K562 (cell line): ENCODE data around the gene TDG. TPM values are rescaled to one million over a fixed set of nuclear protein-coding genes. Genes with fewer than 3 reads are reported as not detected.

Source experiments
- CHCHD3 ChIP-seq: fragments of 250-450 bp; sonication (Bioruptor Pico); IDR thresholded peaks from 2 replicates; pipeline ENCODE4 v2.1.2; 2022; ENCODE audit warnings: mild to moderate bottlenecking
- GABPA ChIP-seq: fragments of 200-800 bp; sonication (Bioruptor generic); conservative IDR thresholded peaks from 2 replicates; pipeline ENCODE4 v1.6.1; 2016; ENCODE audit warnings: low read depth, missing genetic modification characterization, missing compliant biosample characterization
- HMGN3 ChIP-seq: IDR thresholded peaks from 2 replicates; pipeline ENCODE4 v1.6.1; 2011; ENCODE audit warnings: borderline replicate concordance, low read depth, mild to moderate bottlenecking, mixed read lengths, low read length; ENCODE audit not compliant: insufficient read length; ENCODE audit errors: extremely low read depth
- ILK ChIP-seq: fragments of 450-650 bp; IDR thresholded peaks from 2 replicates; pipeline ENCODE4 v1.6.1; 2016; ENCODE audit warnings: missing genetic modification characterization, low read depth, mild to moderate bottlenecking, missing compliant biosample characterization, moderate library complexity, borderline replicate concordance
- KAT8 ChIP-seq: fragments of 450-650 bp; IDR thresholded peaks from 2 replicates; pipeline ENCODE4 v1.6.1; 2016; ENCODE audit warnings: low read depth, mild to moderate bottlenecking
- KDM5B ChIP-seq: fragments of 200-600 bp; sonication (generic); IDR thresholded peaks from 2 replicates; pipeline ENCODE4 v1.6.1; 2012; ENCODE audit warnings: low read depth, mild to moderate bottlenecking, moderate library complexity, low read length, control low read depth, inconsistent platforms; ENCODE audit not compliant: insufficient replicate concordance
- KLF1 ChIP-seq: fragments of 450-650 bp; IDR thresholded peaks from 2 replicates; pipeline ENCODE4 v1.6.1; 2016; ENCODE audit warnings: missing genetic modification characterization, missing compliant biosample characterization
- KLF10 ChIP-seq: fragments of 250-450 bp; sonication (Bioruptor Pico); IDR thresholded peaks from 2 replicates; pipeline ENCODE4 v1.6.1; 2021; ENCODE audit warnings: matching md5 sums
- MTA2 ChIP-seq: fragments of 450-650 bp; IDR thresholded peaks from 2 replicates; pipeline ENCODE4 v1.6.1; 2016; ENCODE audit warnings: low read depth
- PCBP2 ChIP-seq: fragments of 200-400 bp; formaldehyde crosslinking; IDR thresholded peaks from 2 replicates; pipeline ENCODE4 v1.6.1; 2018; ENCODE audit warnings: low read length, low read depth, mild to moderate bottlenecking, moderate library complexity; ENCODE audit not compliant: poor library complexity, severe bottlenecking
- POLR2AphosphoS2 ChIP-seq: IDR thresholded peaks from 2 replicates; pipeline ENCODE4 v1.6.1; 2012; ENCODE audit warnings: low read length, improper control_type of control experiment
- PRPF4 ChIP-seq: fragments of 200-400 bp; formaldehyde crosslinking; IDR thresholded peaks from one replicate; pipeline ENCODE4 v1.6.1; 2017; ENCODE audit warnings: low read length, low read depth, mild to moderate bottlenecking; ENCODE audit not compliant: insufficient read depth, poor library complexity, severe bottlenecking
- RBFOX2 ChIP-seq: fragments of 200-400 bp; formaldehyde crosslinking; IDR thresholded peaks from 2 replicates; pipeline ENCODE4 v1.6.1; 2017; ENCODE audit warnings: low read depth, mild to moderate bottlenecking, low read length, moderate library complexity
- RBM25 ChIP-seq: fragments of 200-400 bp; formaldehyde crosslinking; IDR thresholded peaks from 2 replicates; pipeline ENCODE4 v1.6.1; 2018; ENCODE audit warnings: low read length, low read depth, moderate library complexity; ENCODE audit not compliant: severe bottlenecking
- RFX1 ChIP-seq: fragments of 450-650 bp; IDR thresholded peaks from 2 replicates; pipeline ENCODE4 v1.6.1; 2016; ENCODE audit warnings: mild to moderate bottlenecking, moderate library complexity
- TEAD4 ChIP-seq, 2 experiments: sonication (generic) in 1 of 2; formaldehyde crosslinking in 1 of 2; IDR thresholded peaks; 2 replicates each; pipeline versions ENCODE4 v1.6.1 to v1.8.0; 2012 to 2022; ENCODE audit warnings: borderline replicate concordance in 1 of 2, inconsistent platforms in 1 of 2, low read length in 1 of 2, mild to moderate bottlenecking in 1 of 2, missing genetic modification reagents in 1 of 2
- ZFP36 ChIP-seq: fragments of 150-350 bp; IDR thresholded peaks from 2 replicates; pipeline ENCODE4 v1.6.1; 2018; ENCODE audit warnings: low read length, low read depth; ENCODE audit not compliant: partially characterized antibody
- ZNF143 ChIP-seq: sonication (generic); formaldehyde crosslinking; IDR thresholded peaks from 2 replicates; pipeline ENCODE4 v1.9.0; 2022; ENCODE audit warnings: mild to moderate bottlenecking, missing genetic modification reagents
- ZNF263 ChIP-seq: sonication (generic); formaldehyde crosslinking; IDR thresholded peaks from 2 replicates; pipeline ENCODE4 v1.8.0; 2022; ENCODE audit warnings: mild to moderate bottlenecking, missing genetic modification reagents, borderline replicate concordance
- ZNF583 ChIP-seq: fragments of 250-450 bp; sonication (Bioruptor Pico); IDR thresholded peaks from 2 replicates; pipeline ENCODE4 v1.4.0; 2020
- ZNF830 ChIP-seq: fragments of 250-450 bp; sonication (Bioruptor Pico); IDR thresholded peaks from 2 replicates; pipeline ENCODE4 v1.5.0; 2021; ENCODE audit warnings: mild to moderate bottlenecking
- polyA plus RNA-seq, 8 experiments: library from polyadenylated mRNA; depleted of rRNA in 4 of 8; stranded (reverse) in 5 of 8; unstranded in 3 of 8; fragments of >200 nt; fragmentation: Nextera tagmentation in 2 of 8; fragmentation: Illumina TruSeq in 1 of 8; extraction: Ambion mirVana in 2 of 8; extraction: Trizol in 1 of 8; gene quantifications; 2 replicates each; pipeline versions ENCODE4 v1.2.1 to v1.2.3, GENCODE V29; 2011 to 2014; ENCODE audit warnings: inconsistent platforms in 1 of 8, missing spikeins in 1 of 8
- total RNA-seq, 7 experiments: library from RNA; depleted of rRNA in 6 of 7; stranded (reverse); fragments of >200 nt in 6 of 7; fragmentation: Illumina TruSeq in 2 of 7; extraction: Trizol in 2 of 7; gene quantifications; 2 replicates each; pipeline versions ENCODE4 v1.2.1 to v1.2.3, GENCODE V29; 2011 to 2021; ENCODE audit warnings: low replicate concordance in 1 of 7
- TF ChIP-seq, protein P1 (sequence below): IDR thresholded peaks from 3 replicates; pipeline ENCODE4 v1.6.1; 2011; ENCODE audit warnings: borderline replicate concordance, mild to moderate bottlenecking; ENCODE audit not compliant: insufficient read length, insufficient read depth
- TF ChIP-seq, protein P2 (sequence below): fragments of 200-800 bp; sonication (Bioruptor generic); IDR thresholded peaks from 2 replicates; pipeline ENCODE4 v1.6.1; 2017; ENCODE audit warnings: missing genetic modification characterization, missing compliant biosample characterization
- TF ChIP-seq, protein P3 (sequence below): fragments of 450-650 bp; formaldehyde crosslinking; IDR thresholded peaks from 2 replicates; pipeline ENCODE4 v1.4.0; 2020; ENCODE audit warnings: mild to moderate bottlenecking, moderate library complexity

The TDG gene
- total and polyA plus RNA-seq, 9 of the 15 experiments (the other 6 are each of a cell fraction or from before 2014, with no cell fraction given), result 37.6 to 77.2 (median 64.0) TPM

DNA sequence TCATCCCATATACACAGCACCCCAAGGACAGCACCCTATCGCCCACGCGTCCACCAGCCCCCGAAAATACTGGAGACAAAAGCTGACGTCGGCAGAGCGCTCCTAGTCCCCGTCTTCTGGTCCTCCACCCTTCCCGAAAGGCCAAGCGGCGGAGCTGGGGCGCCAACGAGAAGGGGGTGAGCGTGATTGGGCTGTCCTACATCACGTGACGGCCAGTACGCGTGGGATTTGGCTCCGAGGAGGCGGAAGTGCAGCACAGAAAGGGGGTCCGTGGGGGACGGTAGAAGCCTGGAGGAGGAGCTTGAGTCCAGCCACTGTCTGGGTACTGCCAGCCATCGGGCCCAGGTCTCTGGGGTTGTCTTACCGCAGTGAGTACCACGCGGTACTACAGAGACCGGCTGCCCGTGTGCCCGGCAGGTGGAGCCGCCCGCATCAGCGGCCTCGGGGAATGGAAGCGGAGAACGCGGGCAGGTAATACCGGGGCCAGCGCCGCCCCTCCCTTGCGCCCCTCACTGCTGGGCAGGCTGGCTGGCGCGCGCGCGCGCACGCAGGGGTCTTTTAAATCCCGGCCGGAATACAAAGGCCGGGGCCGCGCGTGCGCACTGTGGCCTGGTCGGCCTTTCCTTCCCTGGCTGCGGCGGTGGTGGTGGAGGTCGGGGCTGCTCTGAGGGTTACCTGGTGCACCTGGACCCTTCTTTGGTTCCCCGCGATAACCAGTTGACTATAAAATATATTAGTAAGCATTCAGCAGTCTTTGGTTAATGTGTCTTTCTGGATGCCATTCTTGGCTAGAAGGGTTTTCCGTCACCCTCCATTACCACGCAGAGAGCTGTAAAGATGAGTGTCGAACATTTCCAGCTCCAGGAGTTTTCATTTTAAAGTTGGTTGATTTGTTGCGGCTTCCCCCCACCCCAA is at the start of gene TDG (continued):
- TF ChIP-seq, protein P1, sequence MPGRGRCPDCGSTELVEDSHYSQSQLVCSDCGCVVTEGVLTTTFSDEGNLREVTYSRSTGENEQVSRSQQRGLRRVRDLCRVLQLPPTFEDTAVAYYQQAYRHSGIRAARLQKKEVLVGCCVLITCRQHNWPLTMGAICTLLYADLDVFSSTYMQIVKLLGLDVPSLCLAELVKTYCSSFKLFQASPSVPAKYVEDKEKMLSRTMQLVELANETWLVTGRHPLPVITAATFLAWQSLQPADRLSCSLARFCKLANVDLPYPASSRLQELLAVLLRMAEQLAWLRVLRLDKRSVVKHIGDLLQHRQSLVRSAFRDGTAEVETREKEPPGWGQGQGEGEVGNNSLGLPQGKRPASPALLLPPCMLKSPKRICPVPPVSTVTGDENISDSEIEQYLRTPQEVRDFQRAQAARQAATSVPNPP, result no peak
- TF ChIP-seq ZNF143 (CRISPR knock-in tag) (peak; percentile 78), RFX1 (no peak), POLR2AphosphoS2 (peak; percentile 36; the same call in 1 of the 2 replicates), HMGN3 (peak; percentile 65), ZNF830 (peak; percentile 26; the same call in 1 of the 2 replicates), GABPA (tag) (peak; percentile 95), ZNF263 (peak; percentile 95), RBM25 (peak; percentile 29), TEAD4 (IDR thresholded peaks at IDR 0.05; ENCODE audit: low read length) (no peak), TEAD4 (CRISPR knock-in tag; IDR thresholded peaks at IDR 0.05; ENCODE audit: borderline replicate concordance) (no peak), ILK (tag) (no peak), PCBP2 (no peak), PRPF4 (no peak), KAT8 (no peak), RBFOX2 (peak; percentile 99), KDM5B (peak; percentile 83), CHCHD3 (CRISPR knock-in tag) (no peak), ZFP36 (no peak), ZNF583 (no peak), MTA2 (no peak), KLF10 (no peak), KLF1 (tag) (peak; percentile 42; the same call in 1 of the 2 replicates)
- TF ChIP-seq, protein P2, sequence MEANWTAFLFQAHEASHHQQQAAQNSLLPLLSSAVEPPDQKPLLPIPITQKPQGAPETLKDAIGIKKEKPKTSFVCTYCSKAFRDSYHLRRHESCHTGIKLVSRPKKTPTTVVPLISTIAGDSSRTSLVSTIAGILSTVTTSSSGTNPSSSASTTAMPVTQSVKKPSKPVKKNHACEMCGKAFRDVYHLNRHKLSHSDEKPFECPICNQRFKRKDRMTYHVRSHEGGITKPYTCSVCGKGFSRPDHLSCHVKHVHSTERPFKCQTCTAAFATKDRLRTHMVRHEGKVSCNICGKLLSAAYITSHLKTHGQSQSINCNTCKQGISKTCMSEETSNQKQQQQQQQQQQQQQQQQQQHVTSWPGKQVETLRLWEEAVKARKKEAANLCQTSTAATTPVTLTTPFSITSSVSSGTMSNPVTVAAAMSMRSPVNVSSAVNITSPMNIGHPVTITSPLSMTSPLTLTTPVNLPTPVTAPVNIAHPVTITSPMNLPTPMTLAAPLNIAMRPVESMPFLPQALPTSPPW (CRISPR knock-in tag), result peak; percentile 89
- TF ChIP-seq, protein P3, sequence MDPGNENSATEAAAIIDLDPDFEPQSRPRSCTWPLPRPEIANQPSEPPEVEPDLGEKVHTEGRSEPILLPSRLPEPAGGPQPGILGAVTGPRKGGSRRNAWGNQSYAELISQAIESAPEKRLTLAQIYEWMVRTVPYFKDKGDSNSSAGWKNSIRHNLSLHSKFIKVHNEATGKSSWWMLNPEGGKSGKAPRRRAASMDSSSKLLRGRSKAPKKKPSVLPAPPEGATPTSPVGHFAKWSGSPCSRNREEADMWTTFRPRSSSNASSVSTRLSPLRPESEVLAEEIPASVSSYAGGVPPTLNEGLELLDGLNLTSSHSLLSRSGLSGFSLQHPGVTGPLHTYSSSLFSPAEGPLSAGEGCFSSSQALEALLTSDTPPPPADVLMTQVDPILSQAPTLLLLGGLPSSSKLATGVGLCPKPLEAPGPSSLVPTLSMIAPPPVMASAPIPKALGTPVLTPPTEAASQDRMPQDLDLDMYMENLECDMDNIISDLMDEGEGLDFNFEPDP, result no peak
